ENCODE measurements around the gene CDHR3. TPM values are rescaled to one million over a fixed set of nuclear protein-coding genes. Genes with fewer than 3 reads are reported as not detected.

CDHR3 gene
- total and polyA plus RNA-seq, 9 of the 15 experiments (the other 6 are each of a cell fraction or from before 2014, with no cell fraction given), result 0.03 to 0.66 (median 0.24) TPM; not detected in 1

- TF ChIP-seq TBL1XR1 (IDR thresholded peaks at IDR 0.05; ENCODE audit: low read length in 2 of 2) (0 out of 4 replicates have a peak, but pooled peaks have one; percentile 49 to 51), ATF6 (CRISPR knock-in tag; IDR thresholded peaks at IDR 0.05) (no peak), ZFP30 (CRISPR knock-in tag; IDR thresholded peaks at IDR 0.05; ENCODE audit: borderline replicate concordance) (no peak), ZBTB17 (CRISPR knock-in tag; IDR thresholded peaks at IDR 0.05) (0 out of 2 replicates have a peak, but pooled peaks have one; percentile 48), MCM5 (IDR thresholded peaks at IDR 0.05; ENCODE audit: low read depth) (no peak), RBFOX2 (IDR thresholded peaks at IDR 0.05; ENCODE audit: low read depth, low read length) (peak; percentile 36; the same call in 1 of the 2 replicates), HEY1 (CRISPR knock-in tag; IDR thresholded peaks at IDR 0.05; ENCODE audit: borderline replicate concordance) (no peak), CBX1 (IDR thresholded peaks at IDR 0.05; ENCODE audit: low read depth) (no peak), ZNF449 (CRISPR knock-in tag; IDR thresholded peaks at IDR 0.05) (no peak), PHF8 (IDR thresholded peaks at IDR 0.05; ENCODE audit: borderline replicate concordance, low read length) (no peak), KLF16 (IDR thresholded peaks at IDR 0.05) (peak; percentile 67; the same call in 1 of the 2 replicates)
- TF ChIP-seq, protein P1, sequence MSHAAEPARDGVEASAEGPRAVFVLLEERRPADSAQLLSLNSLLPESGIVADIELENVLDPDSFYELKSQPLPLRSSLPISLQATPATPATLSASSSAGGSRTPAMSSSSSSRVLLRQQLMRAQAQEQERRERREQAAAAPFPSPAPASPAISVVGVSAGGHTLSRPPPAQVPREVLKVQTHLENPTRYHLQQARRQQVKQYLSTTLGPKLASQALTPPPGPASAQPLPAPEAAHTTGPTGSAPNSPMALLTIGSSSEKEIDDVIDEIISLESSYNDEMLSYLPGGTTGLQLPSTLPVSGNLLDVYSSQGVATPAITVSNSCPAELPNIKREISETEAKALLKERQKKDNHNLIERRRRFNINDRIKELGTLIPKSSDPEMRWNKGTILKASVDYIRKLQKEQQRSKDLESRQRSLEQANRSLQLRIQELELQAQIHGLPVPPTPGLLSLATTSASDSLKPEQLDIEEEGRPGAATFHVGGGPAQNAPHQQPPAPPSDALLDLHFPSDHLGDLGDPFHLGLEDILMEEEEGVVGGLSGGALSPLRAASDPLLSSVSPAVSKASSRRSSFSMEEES (CRISPR knock-in tag; IDR thresholded peaks at IDR 0.05), result peak; percentile 90
- TF ChIP-seq, protein P2, sequence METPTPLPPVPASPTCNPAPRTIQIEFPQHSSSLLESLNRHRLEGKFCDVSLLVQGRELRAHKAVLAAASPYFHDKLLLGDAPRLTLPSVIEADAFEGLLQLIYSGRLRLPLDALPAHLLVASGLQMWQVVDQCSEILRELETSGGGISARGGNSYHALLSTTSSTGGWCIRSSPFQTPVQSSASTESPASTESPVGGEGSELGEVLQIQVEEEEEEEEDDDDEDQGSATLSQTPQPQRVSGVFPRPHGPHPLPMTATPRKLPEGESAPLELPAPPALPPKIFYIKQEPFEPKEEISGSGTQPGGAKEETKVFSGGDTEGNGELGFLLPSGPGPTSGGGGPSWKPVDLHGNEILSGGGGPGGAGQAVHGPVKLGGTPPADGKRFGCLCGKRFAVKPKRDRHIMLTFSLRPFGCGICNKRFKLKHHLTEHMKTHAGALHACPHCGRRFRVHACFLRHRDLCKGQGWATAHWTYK (CRISPR knock-in tag; IDR thresholded peaks at IDR 0.05), result peak; percentile 32; the same call in 1 of the 2 replicates
- TF ChIP-seq, protein P3, sequence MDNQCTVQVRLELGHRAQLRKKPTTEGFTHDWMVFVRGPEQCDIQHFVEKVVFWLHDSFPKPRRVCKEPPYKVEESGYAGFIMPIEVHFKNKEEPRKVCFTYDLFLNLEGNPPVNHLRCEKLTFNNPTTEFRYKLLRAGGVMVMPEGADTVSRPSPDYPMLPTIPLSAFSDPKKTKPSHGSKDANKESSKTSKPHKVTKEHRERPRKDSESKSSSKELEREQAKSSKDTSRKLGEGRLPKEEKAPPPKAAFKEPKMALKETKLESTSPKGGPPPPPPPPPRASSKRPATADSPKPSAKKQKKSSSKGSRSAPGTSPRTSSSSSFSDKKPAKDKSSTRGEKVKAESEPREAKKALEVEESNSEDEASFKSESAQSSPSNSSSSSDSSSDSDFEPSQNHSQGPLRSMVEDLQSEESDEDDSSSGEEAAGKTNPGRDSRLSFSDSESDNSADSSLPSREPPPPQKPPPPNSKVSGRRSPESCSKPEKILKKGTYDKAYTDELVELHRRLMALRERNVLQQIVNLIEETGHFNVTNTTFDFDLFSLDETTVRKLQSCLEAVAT (IDR thresholded peaks at IDR 0.05), result 0 out of 4 replicates have a peak, but pooled peaks of 1 of the 2 experiments have one; percentile 45
- TF ChIP-seq, protein P4, sequence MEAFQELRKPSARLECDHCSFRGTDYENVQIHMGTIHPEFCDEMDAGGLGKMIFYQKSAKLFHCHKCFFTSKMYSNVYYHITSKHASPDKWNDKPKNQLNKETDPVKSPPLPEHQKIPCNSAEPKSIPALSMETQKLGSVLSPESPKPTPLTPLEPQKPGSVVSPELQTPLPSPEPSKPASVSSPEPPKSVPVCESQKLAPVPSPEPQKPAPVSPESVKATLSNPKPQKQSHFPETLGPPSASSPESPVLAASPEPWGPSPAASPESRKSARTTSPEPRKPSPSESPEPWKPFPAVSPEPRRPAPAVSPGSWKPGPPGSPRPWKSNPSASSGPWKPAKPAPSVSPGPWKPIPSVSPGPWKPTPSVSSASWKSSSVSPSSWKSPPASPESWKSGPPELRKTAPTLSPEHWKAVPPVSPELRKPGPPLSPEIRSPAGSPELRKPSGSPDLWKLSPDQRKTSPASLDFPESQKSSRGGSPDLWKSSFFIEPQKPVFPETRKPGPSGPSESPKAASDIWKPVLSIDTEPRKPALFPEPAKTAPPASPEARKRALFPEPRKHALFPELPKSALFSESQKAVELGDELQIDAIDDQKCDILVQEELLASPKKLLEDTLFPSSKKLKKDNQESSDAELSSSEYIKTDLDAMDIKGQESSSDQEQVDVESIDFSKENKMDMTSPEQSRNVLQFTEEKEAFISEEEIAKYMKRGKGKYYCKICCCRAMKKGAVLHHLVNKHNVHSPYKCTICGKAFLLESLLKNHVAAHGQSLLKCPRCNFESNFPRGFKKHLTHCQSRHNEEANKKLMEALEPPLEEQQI (IDR thresholded peaks at IDR 0.05), result 0 out of 2 replicates have a peak, but pooled peaks have one; percentile 46
These were observed 46.6 kb downstream of the CDHR3 start (continued) for GRCh38 chr7:106009503-106010226.

Data from K562 (cell line).